ENCODE results near the gene MMP26.

DNA sequence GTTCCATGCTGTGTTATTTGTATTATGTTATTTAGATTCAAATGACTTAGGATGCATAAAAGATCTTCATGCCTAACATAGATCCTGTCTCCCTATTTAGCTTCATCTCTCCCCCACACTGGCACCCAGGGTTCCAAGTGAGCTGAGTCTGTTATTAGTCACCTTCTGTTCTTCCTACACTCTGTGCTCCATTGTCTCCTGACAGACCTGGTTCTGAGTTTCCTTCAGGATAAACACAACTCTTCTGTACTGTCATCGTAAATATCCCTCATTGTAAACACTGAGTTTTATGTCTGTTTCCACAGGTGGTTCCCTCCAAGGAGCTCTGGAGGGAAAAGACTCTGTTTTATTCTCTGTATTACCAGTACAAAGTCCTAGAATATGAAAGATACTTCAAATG is 8.7 kb downstream of the MMP26 start:
- TF ChIP-seq EZH2phosphoT487 (IDR thresholded peaks at IDR 0.05; ENCODE audit: insufficient read depth, low read depth) (no peak), EZH2 (IDR thresholded peaks at IDR 0.05; ENCODE audit: insufficient read depth, poor library complexity, severe bottlenecking) (no peak)

All from GM23248 (cell line).